Measurements from ENCODE around the gene MS4A4E. TPM values are rescaled to one million over a fixed set of nuclear protein-coding genes. Genes with fewer than 3 reads are reported as not detected.
"Not testable (repeated sequence)": the region's sequence is repeated elsewhere in the genome, so short reads cannot be mapped to it uniquely, and the experiment has no call there.

Gene MS4A4E
- total RNA-seq, 1 donor from 2014 or later: not detected

DNA sequence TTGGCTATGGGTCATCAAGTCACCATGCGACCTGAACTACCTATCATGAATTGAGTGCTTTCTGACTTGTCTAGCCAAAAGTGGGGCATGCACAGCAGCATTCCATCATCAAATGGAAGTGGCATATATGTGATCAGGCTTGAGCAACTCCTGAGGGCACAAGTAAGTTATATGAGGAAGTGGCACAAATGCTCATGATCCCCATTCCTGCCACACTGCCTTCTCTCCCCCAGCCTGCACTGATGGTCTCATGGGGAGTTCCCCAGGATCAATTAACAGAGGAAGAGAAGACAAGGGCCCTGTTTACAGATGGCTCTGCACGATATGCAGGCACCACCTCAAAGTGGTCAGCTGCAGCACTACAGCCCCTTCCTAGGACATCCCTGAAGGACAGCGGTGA lies 21.8 kb downstream of the MS4A4E start:
- DNase-seq: no peak

DNA sequence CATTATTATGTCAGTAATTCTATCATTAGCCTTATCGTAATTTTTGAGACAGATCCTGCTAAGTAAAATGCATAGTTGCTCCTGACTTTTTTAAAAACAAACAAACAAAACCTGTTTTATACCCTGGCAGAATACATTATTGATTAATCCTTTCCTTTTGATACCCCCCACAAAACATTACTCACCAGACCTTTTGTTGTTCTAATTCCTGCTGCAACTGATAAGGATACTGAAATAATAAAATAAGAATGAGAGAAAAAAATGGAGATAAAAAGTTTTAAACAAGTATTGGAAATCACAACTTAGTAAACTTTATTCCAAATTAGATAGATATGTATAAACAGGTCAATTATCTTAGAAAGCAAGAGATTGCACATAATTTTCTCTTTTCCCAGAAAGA lies 28.6 kb downstream of the MS4A4E start:
- no peak for DNase-seq

GRCh38 chr11:60211206-60211605 lies 31.7 kb downstream of the MS4A4E start:
- DNase-seq: no peak

DNA sequence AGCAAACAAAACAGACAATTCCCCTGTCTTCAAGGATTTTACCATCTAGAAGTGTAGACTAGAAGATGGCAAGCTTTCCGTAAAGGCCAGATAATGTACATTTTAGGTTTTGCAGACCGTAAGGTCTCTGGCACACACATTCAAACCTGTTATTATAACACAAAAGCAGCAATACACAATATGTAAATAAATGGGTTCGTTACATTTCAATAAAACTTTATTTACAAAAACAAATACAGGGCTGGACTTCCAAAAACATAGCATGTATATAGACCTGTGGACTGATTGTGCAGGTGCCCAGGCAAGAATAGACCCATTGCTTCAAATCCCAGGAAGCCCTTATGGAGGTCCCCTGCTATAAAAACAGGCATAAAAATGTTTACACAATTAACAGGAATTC lies 33.0 kb downstream of the MS4A4E start:
- no peak for DNase-seq

GRCh38 chr11:60208951-60209350 lies 34.0 kb downstream of the MS4A4E start:
- DNase-seq: no peak

DNA sequence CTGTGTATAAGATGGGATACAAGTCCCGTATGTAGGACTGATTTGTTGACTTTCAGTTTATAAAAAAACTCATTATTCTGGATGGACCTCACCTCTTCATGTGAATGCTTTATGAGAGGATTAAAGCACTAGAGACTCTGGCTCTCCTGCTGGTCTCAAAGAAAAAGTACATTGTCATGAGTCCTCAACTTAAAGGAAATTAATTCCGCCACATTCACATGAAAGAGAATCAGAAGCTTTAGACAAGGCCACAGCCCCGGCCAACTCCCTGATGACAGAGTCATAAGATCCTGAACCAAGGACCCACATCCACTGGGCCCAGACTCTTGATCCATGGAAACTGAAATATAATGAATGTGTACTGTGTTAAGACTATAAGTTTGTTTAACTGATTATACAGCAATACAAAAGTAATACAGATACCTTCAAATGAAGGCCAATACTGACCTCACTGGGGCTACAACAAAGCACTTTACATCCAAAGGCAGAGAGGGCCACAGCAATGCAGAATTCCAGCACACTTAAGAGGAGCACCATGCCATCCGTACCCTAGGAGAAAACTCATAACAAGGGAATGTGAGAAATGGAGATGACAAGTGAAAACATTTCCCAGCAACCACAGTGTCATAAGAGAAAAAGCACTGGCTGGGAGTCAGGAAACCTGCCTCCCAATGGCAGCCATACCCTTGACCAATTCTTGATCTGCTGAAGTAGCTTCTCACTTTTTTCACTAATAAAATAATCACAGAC lies 34.6 kb downstream of the MS4A4E start:
- DNase-seq: no peak

GRCh38 chr11:60206616-60207015 lies 36.3 kb downstream of the MS4A4E start:
- no peak for DNase-seq

GRCh38 chr11:60204922-60205321 lies 38.0 kb downstream of the MS4A4E start:
- no peak for DNase-seq

- DNase-seq: not testable (repeated sequence)
Measured at GRCh38 chr11:60201334-60201733, 41.6 kb downstream of the MS4A4E start.

DNA sequence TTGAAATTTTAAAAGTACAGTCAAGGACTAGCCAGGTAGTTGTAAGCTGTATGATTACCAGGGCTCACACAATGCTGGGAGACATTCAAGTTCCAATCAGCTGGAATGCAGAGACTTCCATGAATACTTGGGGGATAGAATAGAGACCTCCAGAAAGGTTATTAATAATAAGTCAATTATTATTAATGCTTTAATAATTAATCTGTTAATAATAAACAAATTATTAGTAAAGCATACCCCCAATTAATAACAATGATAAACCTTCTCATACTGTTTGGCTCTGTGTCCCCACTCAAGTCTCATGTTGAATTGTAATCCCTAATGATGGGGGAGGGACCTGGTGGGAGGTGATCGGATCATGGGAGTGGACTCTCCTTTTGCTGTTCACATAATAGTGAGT lies 45.5 kb downstream of the MS4A4E start:
- DNase-seq: no peak

- peak; percentile 30 for DNase-seq
Measured at GRCh38 chr11:60195923-60196368, 47.0 kb downstream of the MS4A4E start.

DNA sequence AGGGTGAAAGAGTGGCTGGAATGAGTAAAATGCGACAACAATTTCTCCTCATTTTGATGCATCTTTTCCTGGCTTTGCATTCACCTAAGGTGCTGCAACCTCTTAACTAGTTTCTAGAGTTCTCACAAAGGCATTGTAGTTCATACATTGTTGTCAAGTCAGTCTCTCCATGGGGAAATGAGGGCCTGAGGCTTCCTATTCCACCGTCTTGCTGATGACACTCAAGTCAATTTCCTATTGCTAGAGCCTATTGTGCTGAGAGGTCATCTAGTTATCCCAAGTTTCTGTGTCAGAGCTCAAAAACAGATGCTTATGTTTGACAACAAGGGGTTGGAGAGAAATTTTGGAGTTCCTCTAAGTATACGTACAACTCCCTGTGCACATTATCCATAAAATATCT lies 48.4 kb downstream of the MS4A4E start:
- peak; percentile 70 for DNase-seq

- DNase-seq: peak; percentile 94
Measured at GRCh38 chr11:60193687-60194433, 49.1 kb downstream of the MS4A4E start.

GRCh38 chr11:60192564-60192963 lies 50.4 kb downstream of the MS4A4E start:
- not testable (repeated sequence) for DNase-seq

- not testable (repeated sequence) for DNase-seq
Measured at GRCh38 chr11:60188481-60188880, 54.5 kb downstream of the MS4A4E start.

- DNase-seq: not testable (repeated sequence)
Measured at GRCh38 chr11:60186128-60186527, 56.8 kb downstream of the MS4A4E start.

- not testable (repeated sequence) for DNase-seq
Measured at GRCh38 chr11:60185512-60185827, 57.5 kb downstream of the MS4A4E start.

DNA sequence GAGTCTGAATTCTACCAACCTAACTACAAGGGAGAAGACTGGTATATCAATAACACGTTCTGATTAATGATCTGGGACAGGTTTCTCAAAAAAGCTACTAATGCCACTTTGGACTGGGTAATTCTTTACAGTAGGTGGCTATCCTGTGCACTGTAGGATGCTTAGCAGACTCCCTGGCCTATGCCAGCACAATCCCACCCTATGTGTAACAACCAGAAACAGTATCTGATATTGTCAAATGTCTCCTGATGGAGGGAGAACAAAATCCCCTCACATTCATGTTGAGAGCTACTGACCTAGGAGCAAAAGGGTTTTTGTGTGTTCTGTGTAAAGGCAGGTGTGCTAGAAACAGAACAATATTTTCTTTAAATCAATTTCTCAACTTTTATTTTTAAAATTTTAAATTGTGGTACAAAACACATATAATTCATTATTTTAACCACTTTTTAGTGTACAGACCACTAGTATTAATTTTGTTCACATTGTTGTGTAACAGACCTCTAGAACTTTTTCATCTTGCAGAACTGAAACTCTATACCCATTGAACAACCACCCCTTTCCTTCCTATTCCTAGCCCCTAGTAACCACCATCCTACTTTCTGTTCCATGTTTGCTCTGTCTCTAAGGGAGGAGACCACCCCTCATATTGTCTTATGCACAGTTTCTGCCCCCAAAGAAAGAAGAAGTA lies 58.0 kb downstream of the MS4A4E start:
- no peak for DNase-seq

DNA sequence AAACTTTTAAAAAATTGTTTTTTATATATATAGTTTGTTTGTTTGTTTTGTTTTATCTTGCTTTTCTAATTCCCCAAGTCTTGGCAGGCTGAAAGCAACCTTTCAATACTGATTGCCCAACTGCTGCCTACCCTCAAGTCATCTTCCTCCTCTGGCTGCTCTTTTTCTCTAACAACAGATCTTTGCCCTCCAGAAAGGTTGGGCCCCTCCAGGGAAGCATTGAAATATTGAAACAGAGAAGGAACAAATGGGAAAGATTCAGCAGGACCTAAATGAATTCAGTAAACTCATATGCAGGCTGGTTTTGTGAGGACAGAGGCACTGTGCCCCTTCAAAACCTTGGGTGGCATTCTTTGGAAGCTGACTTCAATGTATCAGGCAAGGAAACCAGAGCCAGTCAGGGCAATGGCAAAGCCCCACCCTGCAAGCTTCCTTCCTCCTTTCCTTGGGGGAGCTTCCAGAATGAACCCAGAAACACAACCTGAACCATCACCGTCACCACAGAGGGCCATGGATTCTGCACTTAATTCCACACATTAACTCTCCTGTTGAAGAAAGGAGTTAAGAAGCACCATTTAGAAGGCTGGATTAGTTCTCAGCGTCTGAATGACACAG lies 59.2 kb downstream of the MS4A4E start:
- no peak for DNase-seq

- DNase-seq: peak; percentile 59
Measured at GRCh38 chr11:60182541-60183330, 60.2 kb downstream of the MS4A4E start, which contains the start of gene MS4A6A. Gene MS4A6A (minus strand): TSS chr11:60183083. CDS start chr11:60181727, 1,356 bp downstream.

GRCh38 chr11:60175860-60176275 lies 67.1 kb downstream of the MS4A4E start:
- DNase-seq: no peak

- peak; percentile 59 for DNase-seq
Measured at GRCh38 chr11:60172011-60172410, 70.9 kb downstream of the MS4A4E start.

Data from dermis blood vessel endothelial cell (primary cell).